GM11168 (cell line): Measurements from ENCODE around the gene PIWIL4.

Experiments
- in situ Hi-C: fragments of 300-500 bp; cut with MboI; formaldehyde crosslinking; loops from one replicate; pipeline ENCODE4 v1.12.0; 2022; ENCODE audit warnings: low sequenced_read_pairs; ENCODE audit not compliant: unreplicated experiment

PIWIL4 gene

GRCh38 chr11:94627003-94627560 lies 59.9 kb downstream of the PIWIL4 start:
- in situ Hi-C loops, result loop anchor here (25.0 kb wide), 1 partner anchor 260 kb away; no protein-coding TSS in a partner anchor

- in situ Hi-C loops, result loop anchor here (25.0 kb wide), 1 partner anchor 258 kb away; no protein-coding TSS in a partner anchor
Observed at GRCh38 chr11:94629741-94630140, 62.6 kb downstream of the PIWIL4 start.

- in situ Hi-C loops, result loop anchor here (25.0 kb wide), 1 partner anchor 257 kb away; no protein-coding TSS in a partner anchor
Observed at GRCh38 chr11:94630221-94630620, 63.1 kb downstream of the PIWIL4 start.

- in situ Hi-C loops, result loop anchor here (25.0 kb wide), 1 partner anchor 255 kb away; no protein-coding TSS in a partner anchor
Observed at GRCh38 chr11:94632356-94632755, 65.2 kb downstream of the PIWIL4 start.

GRCh38 chr11:94635072-94635471 lies 67.9 kb downstream of the PIWIL4 start:
- in situ Hi-C loops, result loop anchor here (25.0 kb wide), 1 partner anchor 252 kb away; no protein-coding TSS in a partner anchor

- in situ Hi-C loops, result loop anchor here (25.0 kb wide), 1 partner anchor 251 kb away; no protein-coding TSS in a partner anchor
Observed at GRCh38 chr11:94636388-94636949, 69.3 kb downstream of the PIWIL4 start.

GRCh38 chr11:94638301-94638901 lies 71.2 kb downstream of the PIWIL4 start:
- in situ Hi-C loops, result loop anchor here (25.0 kb wide), 1 partner anchor 249 kb away; no protein-coding TSS in a partner anchor

GRCh38 chr11:94638902-94639373 lies 71.8 kb downstream of the PIWIL4 start:
- in situ Hi-C loops, result loop anchor here (25.0 kb wide), 1 partner anchor 248 kb away; no protein-coding TSS in a partner anchor

GRCh38 chr11:94639901-94640721 lies 72.9 kb downstream of the PIWIL4 start:
- in situ Hi-C loops, result loop anchor here (25.0 kb wide), 1 partner anchor 247 kb away; no protein-coding TSS in a partner anchor

- in situ Hi-C loops, result loop anchor here (25.0 kb wide), 1 partner anchor 246 kb away; no protein-coding TSS in a partner anchor
Observed at GRCh38 chr11:94641167-94641761, 74.1 kb downstream of the PIWIL4 start.

- in situ Hi-C loops, result loop anchor here (25.0 kb wide), 1 partner anchor 244 kb away; no protein-coding TSS in a partner anchor
Observed at GRCh38 chr11:94643186-94643585, 76.0 kb downstream of the PIWIL4 start.

- in situ Hi-C loops, result loop anchor here (25.0 kb wide), 1 partner anchor 239 kb away; no protein-coding TSS in a partner anchor
Observed at GRCh38 chr11:94647926-94648325, 80.8 kb downstream of the PIWIL4 start.

- in situ Hi-C loops, result loop anchor here (25.0 kb wide), 1 partner anchor 239 kb away; no protein-coding TSS in a partner anchor
Observed at GRCh38 chr11:94648789-94649188, 81.6 kb downstream of the PIWIL4 start.

GRCh38 chr11:94649254-94649653 lies 82.1 kb downstream of the PIWIL4 start:
- in situ Hi-C loops, result loop anchor here (25.0 kb wide), 1 partner anchor 238 kb away; no protein-coding TSS in a partner anchor

- in situ Hi-C loops, result loop anchor here (25.0 kb wide), 1 partner anchor 237 kb away; no protein-coding TSS in a partner anchor
Observed at GRCh38 chr11:94649964-94650623, 82.9 kb downstream of the PIWIL4 start.

GRCh38 chr11:94650756-94651155 lies 83.6 kb downstream of the PIWIL4 start:
- in situ Hi-C loops, result no loop called here

- in situ Hi-C loops, result no loop called here
Observed at GRCh38 chr11:94652735-94653284, 85.6 kb downstream of the PIWIL4 start.

GRCh38 chr11:94653561-94653960 lies 86.4 kb downstream of the PIWIL4 start:
- in situ Hi-C loops, result no loop called here

GRCh38 chr11:94654201-94654600 lies 87.0 kb downstream of the PIWIL4 start:
- in situ Hi-C loops, result no loop called here
